Activated CD4-positive, alpha-beta T cell treated with anti-CD3 and anti-CD28 coated beads for 48 hours (primary cell): ENCODE results near the gene EIF2AK3.
"Not testable (repeated sequence)": the region's sequence is repeated elsewhere in the genome, so short reads cannot be mapped to it uniquely, and the experiment has no call there.

Experiments used
- DNase-seq: peaks from one replicate; pipeline ENCODE4 v3.0.0-alpha.2; 2020

The EIF2AK3 gene

GRCh38 chr2:88591698-88592097 is 35.6 kb downstream of the EIF2AK3 start:
- DNase-seq, result no peak

DNA sequence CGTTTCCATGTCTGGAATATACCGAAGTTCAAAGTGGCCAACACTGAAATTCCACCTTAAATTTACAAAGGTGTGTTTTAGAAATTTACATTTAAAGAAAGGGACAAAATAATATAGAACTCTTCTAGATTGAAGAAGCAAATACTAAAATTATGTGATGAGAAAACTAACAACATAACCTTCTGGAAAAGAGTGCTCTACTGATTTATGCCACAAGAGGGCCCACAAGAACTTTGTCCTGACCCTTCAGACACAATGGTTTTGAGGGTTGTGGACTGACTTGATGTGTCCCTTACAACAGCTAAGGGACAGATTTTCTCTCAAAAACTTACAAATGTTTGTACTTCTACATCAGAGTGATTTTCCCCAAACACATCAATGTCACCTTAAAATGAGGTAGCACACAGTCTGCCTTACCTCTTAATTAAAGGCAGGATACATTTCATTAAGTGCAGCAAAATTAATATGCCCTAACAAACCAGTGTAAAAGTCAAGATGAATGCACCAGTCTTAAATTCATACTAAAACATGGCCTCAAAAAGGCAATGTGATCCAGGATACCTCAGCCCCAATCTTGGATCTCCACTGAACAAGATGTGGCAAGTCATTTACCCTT is 36.2 kb downstream of the EIF2AK3 start:
- DNase-seq, result peak; percentile 42

DNA sequence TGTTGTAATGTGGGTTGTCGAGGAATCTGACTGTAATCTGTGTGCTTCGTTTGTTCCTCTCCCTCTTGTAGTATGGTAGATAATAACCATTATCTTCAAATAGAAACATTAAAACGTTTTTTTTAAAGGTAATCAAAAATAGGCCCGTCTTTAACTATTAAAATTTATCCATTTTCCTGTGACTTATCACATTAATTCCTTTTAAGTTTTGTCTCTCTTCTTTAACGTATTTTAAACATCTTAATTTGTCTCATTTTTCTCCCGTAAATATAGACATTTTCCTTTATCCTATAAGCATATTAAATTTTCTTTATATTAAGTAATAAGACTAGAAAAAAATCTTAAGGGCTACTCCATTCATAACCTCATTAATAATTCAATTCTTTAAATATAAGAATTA is 41.3 kb downstream of the EIF2AK3 start:
- no peak for DNase-seq

- no peak for DNase-seq
These were observed 45.2 kb downstream of the EIF2AK3 start for GRCh38 chr2:88582030-88582429.

DNA sequence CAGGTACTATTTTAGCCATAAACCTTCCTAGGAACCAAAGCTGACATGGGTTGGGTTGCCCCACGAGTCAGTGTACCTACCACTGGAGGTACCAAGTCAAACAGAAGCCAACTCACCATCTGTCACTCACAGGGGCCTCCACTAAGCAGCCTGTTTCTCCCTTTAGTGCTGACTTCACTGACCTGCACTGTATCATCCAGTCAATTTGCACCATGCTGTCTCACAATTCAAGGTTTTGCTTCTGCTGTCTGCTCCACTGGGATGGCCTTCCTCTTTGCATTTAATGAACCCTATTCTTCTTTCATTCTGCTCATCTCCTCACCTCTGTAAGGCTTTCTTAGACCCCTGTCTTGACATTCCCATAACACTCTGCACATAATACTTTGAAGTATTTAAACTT is 47.2 kb downstream of the EIF2AK3 start:
- DNase-seq, result no peak

- DNase-seq, result no peak
These were observed 51.6 kb downstream of the EIF2AK3 start for GRCh38 chr2:88575630-88576029.

- no peak for DNase-seq
These were observed 52.2 kb downstream of the EIF2AK3 start for GRCh38 chr2:88575051-88575450.

- DNase-seq, result no peak
These were observed 52.8 kb downstream of the EIF2AK3 start for GRCh38 chr2:88574445-88574844.

GRCh38 chr2:88568179-88568578 is 59.1 kb downstream of the EIF2AK3 start:
- DNase-seq, result no peak

DNA sequence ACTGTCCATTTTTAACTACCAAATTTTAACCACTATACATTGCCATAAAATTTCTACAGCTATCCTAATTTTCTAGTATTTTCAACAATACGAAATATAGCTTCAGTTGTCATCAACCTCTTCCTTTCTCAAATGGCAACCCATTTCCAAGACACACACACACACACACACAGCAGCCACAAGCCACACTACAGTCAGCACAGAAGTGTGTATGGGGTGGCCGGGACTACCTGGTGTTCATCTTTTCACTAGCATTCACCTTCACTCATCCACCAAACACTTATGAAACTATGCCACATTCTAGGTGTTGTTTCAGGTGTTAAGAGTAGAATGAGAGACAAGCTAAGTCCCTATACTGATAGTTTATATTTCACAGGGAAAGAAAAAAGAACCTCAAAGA is 62.9 kb downstream of the EIF2AK3 start:
- no peak for DNase-seq

DNA sequence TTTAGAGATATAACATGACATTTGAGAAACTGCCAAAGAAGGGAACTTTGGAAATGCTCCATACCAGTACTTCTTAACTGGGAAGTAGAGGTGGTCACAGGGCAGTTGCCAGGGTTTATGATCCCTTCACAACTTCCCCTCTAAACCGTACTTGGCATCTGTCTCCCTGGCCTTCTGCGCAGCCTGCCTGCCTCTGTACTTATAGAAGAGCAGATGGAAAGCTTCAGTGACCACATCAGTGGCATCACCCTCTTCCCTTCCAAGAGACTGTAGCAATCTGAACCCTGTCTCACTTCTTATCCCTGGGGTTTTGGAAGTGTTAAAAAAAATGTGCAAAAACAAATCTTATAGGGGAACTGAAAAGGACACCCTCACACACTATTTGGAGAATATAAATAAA is 64.1 kb downstream of the EIF2AK3 start:
- no peak for DNase-seq

DNA sequence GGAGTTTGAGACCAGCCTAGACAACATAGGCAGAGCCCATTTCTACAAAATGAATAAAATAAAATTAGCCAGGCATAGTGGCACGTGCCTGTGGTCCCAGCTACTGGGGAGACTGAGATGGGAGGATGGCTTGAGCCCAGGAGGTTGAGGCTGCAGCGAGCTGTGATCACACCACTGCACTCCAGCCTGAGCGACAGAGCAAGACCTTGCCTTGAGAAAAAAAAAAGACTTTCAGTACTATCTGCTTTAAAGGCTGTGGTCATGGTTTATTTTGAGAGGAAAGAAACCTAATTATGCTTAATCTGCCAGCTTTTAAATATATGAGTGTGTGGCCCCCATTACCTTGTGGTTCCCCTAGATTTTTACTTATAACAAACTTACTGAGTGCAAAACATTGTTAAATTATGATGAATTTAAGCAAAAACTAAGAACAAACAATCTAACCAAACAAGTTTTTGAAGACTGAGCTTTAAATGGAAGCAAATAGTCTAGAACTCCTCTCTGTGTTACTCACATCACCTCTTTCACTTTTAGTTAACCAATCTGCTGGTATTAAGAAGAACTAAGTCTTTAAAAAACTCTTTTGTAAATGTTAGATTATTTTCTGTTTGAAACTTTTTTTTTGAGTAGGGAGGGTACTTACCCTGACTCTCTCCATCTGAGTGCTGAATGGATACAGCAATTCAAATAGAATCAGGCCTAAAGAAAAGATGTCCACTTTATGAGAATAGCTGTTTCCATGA is 65.4 kb downstream of the EIF2AK3 start:
- DNase-seq, result no peak

DNA sequence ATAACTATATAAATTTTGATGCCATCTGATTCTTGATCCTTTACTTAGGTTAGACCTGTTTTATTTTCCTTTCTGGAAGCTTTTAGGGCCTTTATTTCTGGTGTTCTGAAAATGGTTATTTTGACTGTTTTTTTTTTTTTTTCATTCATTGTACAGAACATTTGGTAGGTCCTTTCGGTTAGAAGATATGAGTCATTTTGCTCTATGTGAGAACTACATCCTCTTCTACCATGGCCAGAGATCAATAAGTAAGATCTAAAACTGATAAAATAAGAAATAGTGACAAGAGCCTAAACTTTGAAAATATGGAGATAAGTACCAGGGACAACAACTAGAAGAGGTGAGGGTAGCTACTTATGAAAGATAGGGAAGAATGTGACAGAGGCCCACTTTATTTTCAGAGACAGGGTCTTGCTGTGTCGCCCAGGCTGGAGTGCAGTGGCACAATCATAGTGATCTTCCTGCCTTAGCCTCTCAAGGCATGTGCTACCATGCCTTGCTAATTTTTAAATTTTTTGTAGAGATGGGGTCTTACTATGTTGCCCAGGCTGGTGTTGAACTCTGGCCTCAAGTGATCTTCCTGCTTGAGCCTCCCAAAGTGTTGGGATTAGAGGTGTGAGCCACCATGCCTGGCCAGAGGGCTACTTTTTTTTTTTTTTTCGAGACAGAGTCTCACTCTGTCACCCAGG is 66.5 kb downstream of the EIF2AK3 start:
- no peak for DNase-seq

GRCh38 chr2:88557290-88557689 is 70.0 kb downstream of the EIF2AK3 start:
- no peak for DNase-seq

DNA sequence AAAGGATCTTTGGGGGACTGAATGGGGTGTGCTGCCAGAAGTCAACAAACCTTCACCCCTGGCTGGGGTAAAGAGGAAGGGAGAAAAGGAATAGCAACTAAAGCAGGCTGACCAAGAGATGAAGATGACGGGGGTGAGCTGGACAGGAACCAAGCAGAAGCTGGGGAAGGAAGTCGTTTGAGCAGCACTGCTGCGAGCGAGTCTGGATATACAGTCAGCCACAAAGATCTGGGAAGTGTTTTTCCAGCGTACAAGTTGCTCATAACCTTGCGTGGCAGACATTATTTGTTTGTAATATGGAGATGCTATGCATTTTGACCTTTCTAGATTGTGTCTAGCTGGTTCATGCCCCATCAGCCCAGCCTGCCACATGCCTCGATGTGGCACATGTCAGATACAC is 71.2 kb downstream of the EIF2AK3 start:
- DNase-seq, result no peak

- no peak for DNase-seq
These were observed 73.1 kb downstream of the EIF2AK3 start for GRCh38 chr2:88554189-88554588.

GRCh38 chr2:88549616-88550292 is 77.5 kb downstream of the EIF2AK3 start:
- DNase-seq, result no peak

- DNase-seq, result not testable (repeated sequence)
These were observed 81.0 kb downstream of the EIF2AK3 start for GRCh38 chr2:88546291-88546690.

GRCh38 chr2:88545118-88545517 is 82.1 kb downstream of the EIF2AK3 start:
- DNase-seq, result peak; percentile 7

DNA sequence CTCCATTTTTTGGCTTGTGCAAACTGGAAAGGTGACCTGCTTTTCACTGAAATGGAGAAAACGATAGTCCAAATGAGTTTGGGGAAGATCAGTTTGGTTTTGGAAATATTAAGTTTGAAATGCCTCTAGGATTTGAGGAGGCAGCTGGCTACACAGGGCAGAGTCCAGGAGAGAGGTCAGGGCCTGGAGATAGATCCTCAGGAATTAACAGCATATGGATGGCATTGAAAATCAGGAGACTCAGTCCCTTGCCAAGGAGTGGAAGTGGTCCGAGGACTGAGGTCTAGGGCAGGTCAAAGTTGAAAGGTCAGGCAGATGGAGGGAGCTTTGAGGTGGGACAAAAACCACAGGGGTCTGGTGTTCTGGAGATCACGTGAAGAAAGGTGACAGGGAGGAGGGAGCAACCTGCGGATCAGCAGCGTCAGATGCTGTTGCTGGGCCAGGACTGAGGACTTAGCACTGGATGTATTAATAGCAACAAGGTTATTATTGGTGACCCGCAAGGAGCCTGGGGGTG is 83.7 kb downstream of the EIF2AK3 start:
- no peak for DNase-seq

- no peak for DNase-seq
These were observed 84.6 kb downstream of the EIF2AK3 start for GRCh38 chr2:88542668-88543067.

DNA sequence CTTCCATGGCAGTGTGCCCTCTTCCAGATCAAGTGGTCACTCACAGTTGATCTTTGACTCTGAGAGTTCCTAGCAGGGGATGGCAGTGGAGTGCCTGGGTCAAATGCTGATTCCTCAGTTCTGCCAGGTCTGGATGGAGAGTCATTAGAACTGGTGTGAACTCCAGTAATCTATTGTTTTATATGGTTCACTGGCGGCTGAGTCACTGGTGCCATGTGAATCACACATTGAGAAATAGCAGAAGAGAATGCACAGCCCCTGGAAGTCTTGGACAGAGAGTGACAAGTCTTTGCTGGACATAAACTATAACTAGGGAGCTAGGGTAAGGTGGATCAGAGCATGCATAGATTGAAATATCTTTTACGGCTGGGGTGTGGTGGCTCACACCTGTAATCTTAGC is 86.9 kb downstream of the EIF2AK3 start:
- DNase-seq, result no peak

- DNase-seq, result no peak
These were observed 88.8 kb downstream of the EIF2AK3 start for GRCh38 chr2:88538362-88538917.
